ENCODE results near the gene CSF1R.
"Not testable (repeated sequence)": the region's sequence is repeated elsewhere in the genome, so short reads cannot be mapped to it uniquely, and the experiment has no call there.

The CSF1R gene

DNA sequence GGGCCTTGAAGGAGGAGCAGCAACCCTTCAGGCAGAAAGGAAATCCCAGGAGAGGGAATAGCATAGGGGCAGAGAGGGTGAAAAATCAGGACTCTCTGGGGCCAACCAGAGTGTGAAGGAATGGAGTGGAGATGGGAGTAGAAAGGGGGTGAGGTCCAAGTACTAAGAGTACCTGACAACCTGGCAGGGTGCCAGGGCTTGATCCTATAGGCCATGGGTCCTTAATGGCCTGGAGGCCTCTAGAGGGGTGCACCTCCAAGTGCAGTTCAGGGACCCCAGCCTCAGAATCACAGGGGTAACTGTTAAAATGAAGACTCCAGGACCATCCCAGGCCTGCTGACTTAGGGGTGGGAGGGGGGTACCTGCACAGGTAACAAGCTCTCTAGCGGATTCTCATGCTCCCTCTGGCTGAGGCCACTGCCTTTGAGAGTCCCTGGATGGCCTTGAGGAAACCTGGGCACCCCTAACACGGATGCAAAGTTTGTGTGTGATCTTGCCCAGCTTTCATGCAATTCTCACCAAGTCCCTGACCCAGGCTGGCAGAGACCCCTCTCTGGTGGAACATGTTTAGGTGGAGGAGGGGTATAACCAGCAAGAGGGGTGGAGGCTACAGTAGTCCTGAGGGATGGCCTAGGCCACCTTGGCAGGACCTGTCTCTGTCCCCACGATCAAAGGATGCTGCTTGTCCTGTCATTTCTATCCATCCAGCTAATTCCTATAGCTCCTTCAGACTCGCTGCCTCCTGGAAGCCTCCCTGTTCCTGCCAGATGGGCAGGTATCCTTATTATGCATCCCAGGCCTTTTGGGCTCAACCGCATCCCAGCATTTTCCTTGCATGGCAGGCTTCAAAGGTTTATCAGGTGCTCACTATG lies 17.6 kb upstream of the CSF1R start:
- no peak for DNase-seq

DNA sequence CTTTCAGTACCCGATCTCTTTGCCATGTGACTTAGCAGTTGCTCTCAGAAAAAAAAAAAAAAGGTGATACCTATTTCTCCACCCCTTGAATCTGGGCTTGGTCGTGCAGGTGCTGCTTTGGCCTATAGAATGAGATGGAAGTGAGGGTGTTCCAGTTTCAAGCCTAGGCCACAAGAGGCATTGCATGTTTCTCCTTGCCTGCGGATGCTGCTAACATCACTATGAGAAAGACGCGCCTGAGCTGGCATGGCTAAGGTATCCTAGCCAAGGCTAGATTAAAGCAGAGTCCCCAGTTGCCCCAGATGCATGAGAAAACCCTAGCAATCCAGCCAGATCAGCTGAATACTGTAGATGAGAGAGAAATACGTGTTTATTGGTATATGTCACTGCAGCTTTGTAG lies 14.7 kb upstream of the CSF1R start:
- DNase-seq, result no peak

DNA sequence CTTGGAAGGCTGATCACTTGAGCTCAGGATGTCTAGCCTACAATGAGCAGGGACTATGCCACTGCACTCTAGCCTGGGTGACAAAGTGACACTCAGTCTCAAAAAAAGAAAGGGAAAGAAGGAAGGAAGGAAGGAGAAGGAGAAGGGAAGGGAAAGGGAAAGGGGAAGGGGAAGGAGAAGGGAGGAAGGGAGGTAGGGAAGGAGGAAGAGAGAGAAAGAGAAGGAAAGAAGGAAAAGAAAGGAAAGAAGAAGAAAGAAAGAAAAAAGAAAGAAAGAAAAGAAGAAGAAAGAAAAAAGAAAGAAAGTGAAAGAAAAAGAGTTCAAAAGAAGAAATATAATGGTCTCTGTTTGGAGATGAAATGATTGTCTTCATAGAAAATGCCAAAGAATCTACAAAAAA lies 10.8 kb upstream of the CSF1R start:
- DNase-seq, result no peak

DNA sequence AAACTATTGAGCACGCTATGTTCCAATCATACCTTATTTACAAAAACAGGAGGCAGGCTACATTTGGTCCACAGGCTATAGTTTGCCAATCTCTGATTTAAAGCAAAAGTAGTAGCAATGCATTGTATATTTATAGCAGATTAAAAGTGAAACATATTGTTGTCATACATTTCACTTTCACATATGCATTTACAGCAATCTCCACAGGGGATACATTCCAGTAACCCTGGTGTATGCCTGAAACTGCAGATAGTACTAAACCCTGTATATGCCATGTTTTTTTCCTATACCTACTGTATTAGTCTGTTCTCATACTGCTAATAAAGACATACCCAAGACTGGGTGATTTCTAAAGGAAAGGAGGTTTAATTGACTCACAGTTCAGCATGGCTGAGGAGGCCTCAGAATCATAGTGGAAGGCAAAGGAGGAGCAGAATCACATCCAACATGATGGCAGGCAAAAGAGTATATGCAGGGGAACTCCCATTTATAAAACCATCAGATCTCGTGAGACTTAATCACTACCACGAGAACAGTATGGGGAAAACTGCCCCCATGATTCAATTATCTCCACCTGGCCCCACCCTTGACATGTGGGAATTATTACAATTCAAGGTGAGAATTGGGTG lies 5.9 kb upstream of the CSF1R start:
- DNase-seq, result no peak

DNA sequence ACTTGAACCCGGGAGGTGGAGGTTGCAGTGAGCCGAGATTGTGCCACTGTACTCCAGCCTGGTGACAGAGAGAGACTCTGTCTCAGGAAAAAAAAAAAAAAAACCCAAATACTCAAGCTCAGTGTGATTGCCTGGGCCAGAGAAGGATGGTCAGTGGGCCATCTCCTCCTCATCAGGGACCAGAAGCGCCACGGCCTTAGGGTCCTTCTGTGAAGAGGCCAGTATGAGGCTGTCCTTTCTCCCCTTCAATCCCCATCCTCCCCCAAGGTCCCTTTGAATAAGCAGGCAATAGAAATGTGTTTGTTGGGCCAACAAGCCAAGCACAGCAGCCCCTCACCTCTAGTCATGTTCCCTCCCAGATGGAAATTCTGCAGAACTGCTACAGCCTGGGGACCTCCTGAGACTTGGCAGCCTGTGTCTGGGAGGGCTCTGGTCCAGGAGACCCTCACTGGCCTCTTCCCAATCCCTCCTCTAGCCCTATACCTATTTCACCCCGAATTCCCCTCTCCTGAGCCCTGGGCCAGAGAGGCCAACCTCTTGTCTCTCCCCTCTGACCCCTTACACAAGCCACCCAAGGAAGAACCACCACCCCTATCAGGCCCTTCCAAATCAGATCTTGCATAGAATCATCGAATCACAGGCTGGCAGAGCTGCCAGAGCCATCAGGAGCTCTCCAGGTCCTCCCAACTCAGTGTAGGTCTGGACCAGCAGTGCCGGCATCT lies 1.0 kb downstream of the CSF1R start:
- no peak for DNase-seq

DNA sequence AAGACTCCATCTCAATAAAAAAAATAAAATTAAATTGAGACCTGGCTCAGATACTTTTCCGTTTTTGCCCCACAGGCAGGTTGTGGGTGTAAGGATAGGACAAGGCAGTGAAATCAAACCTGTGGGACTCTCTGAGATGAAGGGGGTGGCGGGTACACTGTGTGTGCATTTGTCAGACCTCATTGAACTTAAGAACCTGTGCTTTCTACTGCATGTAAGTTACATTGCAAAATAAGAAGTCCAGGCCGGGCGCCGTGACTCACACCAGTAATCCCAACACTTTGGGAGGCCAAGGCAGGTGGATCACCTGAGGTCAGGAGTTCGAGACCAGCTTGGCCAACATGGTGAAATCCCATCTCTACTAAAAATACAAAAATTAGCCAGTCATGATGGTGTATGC lies 1.6 kb downstream of the CSF1R start:
- DNase-seq, result not testable (repeated sequence)

DNA sequence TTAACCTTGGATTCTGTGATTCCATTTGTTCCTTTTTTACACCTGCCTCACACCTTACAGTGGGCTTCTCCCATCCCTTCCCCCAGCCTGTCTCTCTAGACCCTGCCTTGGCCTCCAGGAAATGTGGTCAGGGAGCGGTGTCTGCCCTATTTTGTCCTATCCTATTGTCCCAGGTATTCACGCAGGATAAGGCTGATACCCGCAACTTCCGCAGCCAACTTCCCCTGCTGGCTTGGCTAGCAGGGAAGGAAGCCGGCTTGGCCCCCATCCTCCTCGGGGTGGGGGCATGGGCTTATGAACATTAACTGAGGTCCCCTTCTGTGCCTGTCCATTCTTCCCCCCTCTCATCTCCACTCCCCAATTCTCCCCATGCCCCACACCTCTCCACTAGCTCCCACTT lies 3.5 kb downstream of the CSF1R start:
- DNase-seq, result no peak

DNA sequence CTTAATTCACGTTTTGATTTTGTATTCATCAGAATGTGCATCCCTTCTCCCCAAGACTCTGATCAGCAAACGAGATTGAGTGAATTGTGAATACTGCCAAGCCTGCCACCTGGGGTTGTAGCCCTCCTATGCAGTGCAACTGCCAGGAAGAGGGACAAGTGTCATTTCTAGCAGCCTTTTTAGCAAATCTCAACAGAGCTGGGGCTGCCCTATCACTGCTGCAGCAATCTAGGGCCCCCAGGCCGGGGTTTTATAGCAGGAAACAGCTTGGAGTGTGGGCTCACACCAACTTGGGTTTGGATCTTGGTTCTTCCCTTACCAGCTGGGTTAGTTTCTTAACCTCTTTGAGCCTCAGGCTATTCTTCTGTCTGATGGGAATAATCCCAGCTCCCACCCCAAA lies 4.0 kb downstream of the CSF1R start:
- no peak for DNase-seq

DNA sequence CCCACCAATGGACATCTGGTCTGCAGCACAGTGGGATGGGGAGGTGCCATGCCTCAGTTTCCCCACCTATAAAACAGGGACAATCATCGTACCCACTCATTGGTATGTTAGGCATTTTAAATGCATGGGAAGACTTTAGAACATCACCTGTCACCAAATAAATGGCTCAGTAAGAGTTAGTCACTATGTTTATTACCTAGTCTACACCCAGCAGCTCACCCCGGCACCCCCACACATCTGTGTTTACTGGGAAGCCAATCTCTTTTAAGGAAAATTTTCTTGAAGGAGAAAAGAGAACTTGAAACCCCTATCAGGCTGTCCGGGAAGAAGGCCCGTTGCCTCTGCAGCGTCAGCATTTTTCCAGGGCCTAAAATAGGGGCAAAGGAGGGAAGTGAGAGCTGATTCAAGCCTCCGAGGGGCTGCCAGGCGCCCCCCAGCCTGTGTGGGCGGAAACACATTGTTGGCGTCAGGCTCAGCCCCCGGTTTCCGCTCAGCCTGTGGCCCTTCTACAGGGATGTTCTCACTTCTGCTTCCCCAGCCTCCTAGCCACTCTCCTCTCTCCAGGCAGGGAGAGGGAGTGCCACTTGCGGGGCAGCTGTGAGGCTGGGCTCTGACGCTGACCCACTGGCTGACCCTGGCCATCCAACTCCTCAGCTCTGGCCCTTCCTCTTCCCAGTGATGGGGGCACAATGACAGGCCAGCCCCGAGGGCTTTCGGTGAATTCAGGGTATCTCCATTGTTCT lies 4.6 kb downstream of the CSF1R start:
- no peak for DNase-seq

DNA sequence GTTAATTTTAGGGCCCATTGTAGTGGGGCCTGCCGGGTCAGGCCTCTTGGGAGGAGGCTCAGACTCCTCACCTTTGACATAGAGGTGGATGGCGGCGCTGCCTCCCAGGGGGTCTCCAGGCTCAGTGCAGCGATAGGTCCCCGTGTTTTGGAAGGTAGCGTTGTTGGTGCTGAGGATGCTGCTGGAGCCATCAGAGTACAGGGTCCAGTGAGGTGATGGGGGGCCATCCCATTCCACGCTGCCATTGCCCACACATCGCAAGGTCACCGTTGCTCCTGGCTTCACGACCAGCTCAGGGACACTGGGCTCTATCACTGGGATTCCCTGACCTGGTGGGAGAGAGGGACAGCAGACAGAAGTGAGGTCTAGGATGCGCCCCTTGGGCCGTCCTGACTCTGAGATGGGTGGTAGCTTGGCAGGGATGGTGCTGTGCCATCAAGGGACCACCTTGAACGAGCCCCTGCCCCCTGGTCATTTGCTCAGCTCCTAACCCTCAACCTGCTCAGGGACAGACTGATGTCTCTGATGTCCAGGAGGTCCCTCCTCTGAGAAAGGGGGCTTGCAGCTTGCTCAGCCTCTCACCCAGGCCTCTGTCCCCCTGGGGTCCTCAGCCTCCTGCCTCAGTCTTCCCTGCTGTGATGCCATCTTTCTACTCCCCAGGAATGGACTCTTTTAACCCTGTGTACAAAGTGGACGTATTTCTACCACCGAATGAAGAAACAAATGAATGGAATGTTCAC lies 5.5 kb downstream of the CSF1R start:
- no peak for DNase-seq

DNA sequence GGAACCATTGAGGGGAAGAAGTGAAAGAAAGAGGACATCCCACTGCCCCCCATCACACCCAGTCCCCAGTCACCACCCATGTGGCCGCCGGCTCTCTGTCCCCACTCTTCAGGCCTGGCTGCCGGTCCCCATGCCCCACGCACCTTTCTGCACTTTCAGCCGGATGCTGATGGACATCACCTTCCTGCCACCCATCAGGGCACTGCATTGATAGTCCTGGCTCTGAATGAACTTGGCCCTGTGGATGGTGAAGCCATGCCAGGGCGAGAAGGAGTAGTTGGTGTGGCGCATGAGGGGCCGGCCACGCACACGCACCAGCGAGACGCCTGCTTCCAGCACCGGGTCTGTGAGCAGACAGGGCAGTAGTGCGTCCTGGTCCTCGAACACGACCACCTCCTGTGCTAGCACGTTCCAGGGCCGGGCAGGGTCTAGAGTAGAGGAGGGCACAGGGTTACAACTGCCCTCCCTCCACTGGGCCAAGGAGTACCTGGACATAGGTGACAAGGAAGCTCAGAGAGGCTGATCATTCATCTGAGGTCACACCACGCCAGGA lies 6.4 kb downstream of the CSF1R start:
- DNase-seq, result no peak

DNA sequence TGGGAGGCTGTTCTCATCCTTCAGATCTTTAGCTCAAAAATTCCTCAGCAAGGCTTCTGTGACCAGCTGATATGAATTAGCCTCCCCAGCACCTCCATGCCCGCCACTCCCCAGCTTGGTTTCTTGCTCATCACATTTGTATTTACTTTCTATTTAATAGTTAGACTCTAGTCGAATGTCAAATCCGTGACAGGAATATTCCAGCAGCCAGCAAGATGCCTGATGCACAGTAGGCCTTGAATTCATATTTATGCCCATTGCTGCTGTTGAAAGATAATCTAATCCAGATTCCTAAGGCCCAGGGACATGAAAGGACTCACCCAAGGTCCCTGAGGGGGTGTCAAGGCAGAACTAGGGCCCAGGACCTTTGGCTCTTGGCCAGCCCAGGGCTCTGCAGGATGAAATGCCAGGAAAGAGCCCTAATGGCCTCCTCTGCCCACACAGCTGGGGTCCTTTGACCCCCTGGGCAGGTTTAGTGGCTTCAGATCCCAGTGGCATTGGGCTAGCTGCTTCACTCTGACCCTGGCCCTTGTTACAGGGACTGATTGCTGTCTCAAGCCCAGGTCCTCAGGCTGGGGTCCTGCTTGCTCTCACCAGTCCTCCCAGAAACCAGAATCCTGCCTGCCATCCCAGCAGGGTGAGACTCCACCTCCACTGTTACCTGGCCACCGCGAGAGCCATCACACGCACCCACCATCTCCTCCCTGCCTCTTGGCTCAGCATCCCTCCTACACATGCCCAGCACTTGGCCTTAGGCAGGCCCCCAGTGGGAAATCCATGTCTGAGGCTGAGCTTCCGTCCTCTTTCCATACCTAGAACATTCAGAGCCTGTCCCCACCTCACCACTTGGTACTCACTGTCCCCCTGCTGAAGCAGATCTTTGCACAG lies 7.3 kb downstream of the CSF1R start:
- no peak for DNase-seq

DNA sequence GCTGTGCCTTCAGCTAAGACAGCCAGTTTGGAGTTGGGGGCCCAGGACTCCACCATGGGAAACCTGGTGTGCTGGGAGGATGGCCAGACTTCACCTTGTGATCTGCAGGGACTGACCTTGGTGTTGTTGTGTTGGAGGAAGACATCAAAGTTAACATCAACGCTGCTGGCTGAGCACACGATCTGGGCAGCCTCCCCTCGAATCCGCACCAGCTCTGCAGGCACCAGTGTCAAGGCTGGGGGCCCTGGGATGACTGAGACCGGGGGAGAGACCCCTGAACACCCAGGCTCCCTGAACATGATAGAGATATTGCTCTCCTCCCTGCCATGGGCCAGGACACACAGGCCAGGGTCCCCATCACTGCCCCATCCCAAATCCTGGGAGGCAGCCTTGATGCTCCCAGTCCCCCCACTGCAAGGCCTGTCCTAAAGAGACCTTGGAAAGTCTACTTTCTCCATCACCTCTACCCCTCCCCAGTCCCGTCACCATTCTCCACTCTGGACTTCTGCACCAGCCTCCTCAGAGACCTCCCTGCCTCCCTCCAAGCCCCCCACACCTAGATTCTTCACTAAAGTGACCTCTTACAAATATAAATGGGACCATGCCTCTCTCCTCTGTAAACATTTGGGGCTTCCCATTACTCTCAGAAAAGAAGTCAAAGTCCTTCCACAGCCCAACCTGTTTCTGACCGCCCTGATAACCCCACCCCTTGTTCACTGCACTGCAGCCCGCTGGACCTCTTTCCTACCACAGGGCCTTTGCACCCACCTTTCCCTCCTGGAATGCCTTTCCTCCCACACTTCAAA lies 8.2 kb downstream of the CSF1R start:
- DNase-seq, result no peak

DNA sequence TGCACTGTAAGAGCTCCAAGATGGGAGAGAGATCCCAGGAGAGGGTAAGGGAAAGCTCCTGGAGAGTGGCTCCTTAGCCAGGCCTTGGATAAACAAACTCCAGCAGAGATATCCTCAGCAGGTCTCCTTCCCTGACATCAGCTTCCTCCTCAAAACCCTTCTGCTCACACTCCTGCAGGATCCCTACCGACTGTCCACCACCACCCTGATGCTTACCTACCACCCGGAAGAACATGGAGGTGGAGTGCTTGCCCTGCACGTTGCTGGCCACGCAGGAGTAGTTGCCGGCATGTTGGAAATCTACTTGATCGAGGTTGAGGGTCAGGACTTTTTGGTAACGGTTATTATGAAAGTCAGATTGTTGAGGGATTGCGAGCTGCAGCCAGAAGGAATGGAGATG lies 9.3 kb downstream of the CSF1R start:
- no peak for DNase-seq

DNA sequence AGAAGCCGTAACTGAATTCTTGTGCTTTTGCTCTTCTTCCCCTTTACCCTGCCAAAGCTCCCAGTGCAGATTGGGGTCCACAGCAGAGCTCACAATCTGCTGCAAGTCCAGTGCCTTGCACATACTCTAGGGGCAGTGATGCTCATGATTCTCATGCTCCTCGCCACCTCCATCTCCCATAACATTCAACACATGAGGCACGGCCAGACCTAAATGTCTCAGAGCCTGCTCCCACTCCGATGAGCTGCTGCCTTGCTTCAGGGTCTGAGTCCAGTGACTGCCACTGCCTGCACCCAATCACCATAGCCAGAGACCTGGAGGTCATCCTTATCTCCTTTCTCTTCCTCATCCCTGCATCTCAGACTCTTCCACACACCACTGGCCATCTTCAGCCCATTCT lies 10.5 kb downstream of the CSF1R start:
- DNase-seq, result no peak

DNA sequence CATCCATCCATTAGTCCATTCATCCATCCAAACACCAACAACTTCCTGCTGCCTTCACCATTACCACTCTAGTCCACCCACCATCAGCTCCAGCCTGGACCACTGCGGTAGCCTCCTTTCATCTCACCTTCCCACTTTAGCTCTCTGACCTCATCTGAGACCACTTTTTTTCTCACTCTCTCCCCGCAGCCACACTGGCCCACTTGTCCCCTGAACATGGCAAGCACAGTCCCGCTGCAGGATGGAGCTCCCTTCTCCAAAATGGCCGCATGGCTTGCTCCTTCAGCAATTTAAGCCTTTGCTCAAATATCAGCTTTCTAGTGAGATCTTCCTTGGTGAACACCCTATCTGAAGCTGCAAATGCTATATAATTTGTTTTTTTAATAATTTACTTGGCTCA lies 11.1 kb downstream of the CSF1R start:
- DNase-seq, result no peak

DNA sequence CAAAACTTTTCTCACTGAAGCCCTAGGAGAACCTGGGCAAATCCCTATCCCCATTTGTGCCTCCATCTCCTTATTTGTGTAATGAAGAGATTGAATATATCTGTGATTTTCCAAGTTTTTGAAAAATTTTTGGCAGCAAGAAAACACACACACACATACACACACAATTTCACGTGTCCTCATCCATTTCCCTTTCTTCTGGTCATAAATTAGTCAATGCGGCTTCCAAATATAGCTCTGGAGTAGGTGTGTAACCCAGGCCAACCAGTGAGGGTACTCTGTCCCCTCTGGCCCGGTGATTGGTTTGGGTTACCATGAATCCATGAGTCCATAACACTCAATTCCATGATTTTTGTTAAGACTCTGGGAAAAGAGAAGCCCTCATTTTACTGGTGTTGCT lies 12.7 kb downstream of the CSF1R start:
- DNase-seq, result no peak

DNA sequence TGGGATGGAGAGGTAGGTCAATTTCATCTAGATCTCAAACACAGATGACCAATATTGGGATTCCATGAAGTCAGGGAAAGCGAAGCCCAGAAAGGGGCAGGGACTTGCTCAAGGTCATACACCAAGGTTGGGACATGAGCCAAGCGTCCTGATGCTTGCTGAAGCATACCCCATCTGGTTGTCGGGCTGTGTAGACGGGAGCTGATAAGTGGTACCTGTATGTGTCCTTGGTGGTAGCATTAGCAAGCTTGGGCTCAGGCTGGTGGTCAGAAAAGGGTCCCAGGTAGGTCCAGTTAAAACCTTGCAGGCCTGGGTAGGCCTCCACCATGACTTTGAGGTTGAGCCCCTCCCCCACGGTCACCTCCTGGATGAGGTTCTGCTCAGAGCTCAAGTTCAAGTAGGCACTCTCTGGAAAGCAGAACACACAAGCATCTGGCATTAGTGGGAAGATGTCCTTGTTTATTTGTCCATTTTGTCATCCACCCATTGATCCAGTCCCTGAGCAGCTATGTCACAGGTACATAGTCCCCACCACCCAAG lies 13.2 kb downstream of the CSF1R start:
- no peak for DNase-seq

DNA sequence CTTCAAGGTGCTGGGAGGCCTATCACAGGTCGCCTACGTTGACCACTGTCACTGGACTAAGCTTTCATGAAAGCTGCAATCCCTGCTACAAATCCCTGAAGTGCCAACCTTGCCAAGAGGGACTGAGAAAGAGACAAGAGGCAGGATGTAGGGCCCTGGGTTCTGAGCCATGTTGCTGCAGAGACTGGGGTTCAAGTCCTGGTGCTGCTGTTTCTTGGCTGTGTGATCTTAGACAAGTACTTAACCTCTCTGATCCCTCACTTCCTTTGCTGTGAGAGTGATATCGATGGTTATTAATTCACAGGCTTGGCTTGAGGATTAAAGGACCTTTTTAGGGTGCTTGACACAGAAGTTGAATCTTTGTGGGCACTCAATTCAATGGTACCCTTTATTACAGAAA lies 15.5 kb downstream of the CSF1R start:
- DNase-seq, result no peak
